Loucy (cell line): ENCODE data around the gene RHOG.

Experiments
- H2AFZ ChIP-seq: fragments of 200-600 bp; sonication (generic); 2 replicates; pipeline ENCODE4 v1.6.0; 2016; ENCODE audit warnings: antibody characterized with exemption, mild to moderate bottlenecking, low read length, moderate library complexity
- H3F3A ChIP-seq: fragments of 200-600 bp; 2 replicates; pipeline ENCODE4 v1.6.0; 2016; ENCODE audit warnings: antibody characterized with exemption, low read depth, mild to moderate bottlenecking
- H3K27me3 ChIP-seq: fragments of 200-600 bp; sonication (generic); 2 replicates; pipeline ENCODE4 v1.6.1; 2014; ENCODE audit warnings: low read length, mild to moderate bottlenecking; ENCODE audit not compliant: insufficient read depth, poor library complexity, severe bottlenecking
- H3K36me3 ChIP-seq: fragments of 200-600 bp; sonication (generic); 2 replicates; pipeline ENCODE4 v1.6.1; 2016; ENCODE audit warnings: low read length; ENCODE audit not compliant: insufficient read depth
- H3K4me1 ChIP-seq: fragments of 200-600 bp; sonication (generic); 2 replicates; pipeline ENCODE4 v1.5.1; 2014; ENCODE audit warnings: low read length, mild to moderate bottlenecking; ENCODE audit not compliant: insufficient read depth, poor library complexity, severe bottlenecking
- H3K4me2 ChIP-seq: fragments of 200-600 bp; sonication (generic); 2 replicates; pipeline ENCODE4 v1.6.0; 2014; ENCODE audit warnings: antibody characterized with exemption, low read length, low read depth, mild to moderate bottlenecking; ENCODE audit not compliant: poor library complexity, severe bottlenecking
- H3K4me3 ChIP-seq: fragments of 200-600 bp; sonication (generic); 2 replicates; pipeline ENCODE4 v1.5.1; 2014; ENCODE audit warnings: low read length, mild to moderate bottlenecking, mixed read lengths; ENCODE audit not compliant: poor library complexity, severe bottlenecking
- H3K79me2 ChIP-seq: fragments of 200-600 bp; sonication (generic); 2 replicates; pipeline ENCODE4 v1.6.1; 2014; ENCODE audit warnings: low read length; ENCODE audit not compliant: insufficient read depth
- H3K9ac ChIP-seq: fragments of 200-600 bp; sonication (generic); 2 replicates; pipeline ENCODE4 v1.6.0; 2014; ENCODE audit warnings: mild to moderate bottlenecking, low read depth, low read length, moderate library complexity; ENCODE audit not compliant: poor library complexity, severe bottlenecking
- H3K9me2 ChIP-seq: fragments of 200-600 bp; sonication (generic); replicated peaks from 2 replicates; pipeline ENCODE4 v1.6.1; 2016; ENCODE audit warnings: low read depth, low read length, mixed read lengths
- H3K9me3 ChIP-seq: fragments of 200-600 bp; sonication (generic); 2 replicates; pipeline ENCODE4 v1.6.1; 2014; ENCODE audit warnings: mild to moderate bottlenecking, antibody characterized with exemption, low read length, low read depth; ENCODE audit not compliant: insufficient read depth
- H4K20me1 ChIP-seq: fragments of 200-600 bp; sonication (generic); 2 replicates; pipeline ENCODE4 v1.6.0; 2014; ENCODE audit warnings: antibody characterized with exemption, low read length, mild to moderate bottlenecking; ENCODE audit not compliant: insufficient read depth, poor library complexity, severe bottlenecking
- CTCF ChIP-seq: fragments of 200-600 bp; sonication (generic); conservative IDR thresholded peaks from 2 replicates; pipeline ENCODE4 v1.5.1; 2014; ENCODE audit warnings: mild to moderate bottlenecking, antibody characterized with exemption, low read length
- EZH2phosphoT487 ChIP-seq: fragments of 200-600 bp; IDR thresholded peaks from 2 replicates; pipeline ENCODE4 v1.6.1; 2018; ENCODE audit warnings: antibody characterized with exemption, mild to moderate bottlenecking, moderate library complexity, borderline replicate concordance

Gene RHOG

DNA sequence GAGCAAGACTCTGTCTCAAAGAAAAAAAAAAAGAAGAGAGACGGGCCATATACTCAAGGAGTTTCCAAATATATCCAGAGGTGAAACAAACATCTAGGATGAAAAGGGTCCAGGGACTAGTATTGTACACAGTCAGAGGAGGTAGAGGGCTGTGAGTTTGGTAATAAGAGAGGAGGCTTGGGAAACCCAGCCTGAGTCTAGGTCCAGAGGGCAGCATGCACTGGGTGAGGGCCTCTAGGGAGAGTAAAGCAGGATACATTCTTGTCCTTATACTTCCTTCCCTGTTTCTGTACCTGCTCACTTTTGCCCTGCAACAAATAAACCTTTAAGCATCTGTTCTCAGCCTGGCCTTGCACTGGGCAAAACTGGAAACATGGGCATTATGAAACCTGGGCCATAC, 46.2 kb upstream of the RHOG start:
- no peak overlapping the region for H3K4me3 ChIP-seq
- peaks cover 38% of the 10 kb centered on the region for H3K4me1 ChIP-seq
- H3K79me2 ChIP-seq, result peaks cover 98% of the 10 kb centered on the region
- H3F3A ChIP-seq, result no peaks in the 10 kb centered on the region; the same call in 1 of the 2 replicates
- no peak overlapping the region for H2AFZ ChIP-seq
- no peak for TF ChIP-seq CTCF
- TF ChIP-seq EZH2phosphoT487, result no peak
- H3K36me3 ChIP-seq, result no peaks in the 10 kb centered on the region
- no peak overlapping the region for H3K4me2 ChIP-seq
- no peaks in the 10 kb centered on the region for H3K27me3 ChIP-seq
- H3K9ac ChIP-seq, result peak overlapping the region; percentile 9
- no peaks in the 10 kb centered on the region for H3K9me3 ChIP-seq
- H4K20me1 ChIP-seq, result peaks cover 32% of the 10 kb centered on the region
- no peaks in the 10 kb centered on the region for H3K9me2 ChIP-seq

DNA sequence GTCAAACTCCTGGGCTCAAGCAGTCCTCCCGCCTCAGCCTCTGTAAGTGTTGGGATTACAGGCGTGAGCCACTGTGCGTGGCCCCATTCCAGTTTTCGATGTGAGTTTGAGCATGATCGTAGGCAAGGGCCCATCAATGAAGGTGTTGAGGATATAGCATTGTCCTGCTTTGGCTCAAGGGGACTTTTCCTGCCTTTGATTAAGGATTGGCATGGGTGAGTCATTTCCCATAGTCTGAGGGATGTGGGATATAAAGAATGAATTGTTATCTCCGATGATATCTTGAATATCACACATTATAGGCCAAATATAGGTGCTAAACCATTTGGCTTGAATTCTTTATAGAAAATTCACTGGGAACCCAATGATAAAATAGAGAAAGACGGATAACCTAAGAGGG, 45.1 kb upstream of the RHOG start:
- Histone ChIP-seq H3K9me2 (no peaks in the 10 kb centered on the region), H3K36me3 (no peaks in the 10 kb centered on the region), H3K4me3 (no peak overlapping the region), H2AFZ (no peak overlapping the region), H3K4me1 (peaks cover 33% of the 10 kb centered on the region), H3K4me2 (no peak overlapping the region), H3K27me3 (no peaks in the 10 kb centered on the region), H3K79me2 (peaks cover 98% of the 10 kb centered on the region), H4K20me1 (peaks cover 32% of the 10 kb centered on the region), H3K9me3 (no peaks in the 10 kb centered on the region), H3K9ac (no peak overlapping the region), H3F3A (no peaks in the 10 kb centered on the region)
- TF ChIP-seq EZH2phosphoT487 (no peak), CTCF (no peak)

- H3K4me1 ChIP-seq, result peaks cover 39% of the 10 kb centered on the region
- H3K9ac ChIP-seq, result no peak overlapping the region
- H2AFZ ChIP-seq, result no peak overlapping the region
- no peak overlapping the region for H3K4me2 ChIP-seq
- no peaks in the 10 kb centered on the region for H3K9me2 ChIP-seq
- H3K9me3 ChIP-seq, result no peaks in the 10 kb centered on the region
- no peaks in the 10 kb centered on the region for H3K27me3 ChIP-seq
- H3K4me3 ChIP-seq, result no peak overlapping the region
- H3K79me2 ChIP-seq, result peaks cover 98% of the 10 kb centered on the region
- H3F3A ChIP-seq, result no peaks in the 10 kb centered on the region; the same call in 1 of the 2 replicates
- peaks cover 31% of the 10 kb centered on the region for H4K20me1 ChIP-seq
- no peaks in the 10 kb centered on the region for H3K36me3 ChIP-seq
- TF ChIP-seq CTCF (peak; percentile 52), EZH2phosphoT487 (no peak)
Measured at GRCh38 chr11:3882655-3883054, 41.9 kb upstream of the RHOG start.
